ENCODE measurements around the gene SSBP2. TPM values are rescaled to one million over a fixed set of nuclear protein-coding genes. Genes with fewer than 3 reads are reported as not detected.

Gene SSBP2
- total and polyA plus RNA-seq, 2 donors from 2014 or later, result 17.0 to 57.1 TPM

DNA sequence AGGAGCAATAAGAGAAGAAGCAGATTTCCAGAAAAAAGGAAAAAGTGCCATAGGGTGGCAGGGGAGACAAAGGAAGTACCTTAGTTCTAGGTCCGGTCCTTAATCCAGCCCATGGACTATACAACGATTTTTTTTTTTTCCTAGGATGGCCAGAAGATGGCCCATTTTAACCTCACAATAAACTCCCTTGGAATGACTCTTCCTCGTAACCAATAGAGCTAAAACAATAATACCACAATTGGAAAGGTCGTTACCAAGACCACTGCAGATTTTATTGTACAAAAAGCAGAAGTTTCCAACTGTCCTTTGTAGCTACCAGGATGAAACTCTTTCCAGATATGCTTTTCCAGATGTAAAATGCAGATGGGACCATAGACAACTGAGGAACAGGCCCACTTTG lies 34.4 kb upstream of the SSBP2 start:
- no peaks in the 10 kb centered on the region for H3K27me3 ChIP-seq (ENCODE audit: control insufficient read depth, insufficient read depth, low read length)

GRCh38 chr5:81783401-81783800 lies 32.5 kb upstream of the SSBP2 start:
- H3K4me3 ChIP-seq (ENCODE audit: low read length in 3 of 3), result peak overlapping the region in 1 of 3 donors; percentile 33
- DNase-seq (no peak), FAIRE-seq (no peak)
- no peaks in the 10 kb centered on the region for H3K9me3 ChIP-seq (ENCODE audit: control insufficient read depth in 2 of 3, insufficient read depth in 1 of 3, low read length in 3 of 3)
- H3K27me3 ChIP-seq (ENCODE audit: control insufficient read depth, insufficient read depth, low read length), result no peaks in the 10 kb centered on the region
- TF ChIP-seq CTCF (IDR thresholded peaks at IDR 0.05; ENCODE audit: borderline replicate concordance, extremely low read depth, insufficient read depth), result no peak
- no peaks in the 10 kb centered on the region for H3K36me3 ChIP-seq (ENCODE audit: control insufficient read depth in 2 of 3, insufficient read depth in 3 of 3, low read length in 3 of 3)
- intact Hi-C loops (cut with DNase I), result no loop called here
- H3K27ac ChIP-seq (ENCODE audit: low read depth in 2 of 2, low read length in 2 of 2), result no peak overlapping the region
- H3K4me1 ChIP-seq (ENCODE audit: control insufficient read depth in 2 of 3, insufficient read depth in 2 of 3, low read depth in 1 of 3, low read length in 3 of 3), result peaks cover 13 to 19% (median 17%) of the 10 kb centered on the region in 3 donors
- no peak overlapping the region for H3K9ac ChIP-seq (ENCODE audit: low read length in 3 of 3)

More for the DNA sequence above, 34.4 kb upstream of the SSBP2 start:
- Histone ChIP-seq H3K9me3 (ENCODE audit: control insufficient read depth in 2 of 3, insufficient read depth in 1 of 3, low read length in 3 of 3) (no peaks in the 10 kb centered on the region), H3K4me1 (ENCODE audit: control insufficient read depth in 2 of 3, insufficient read depth in 2 of 3, low read depth in 1 of 3, low read length in 3 of 3) (peaks cover 7 to 12% (median 10%) of the 10 kb centered on the region in 3 donors), H3K4me3 (ENCODE audit: low read length in 3 of 3) (no peak overlapping the region), H3K36me3 (ENCODE audit: control insufficient read depth in 2 of 3, insufficient read depth in 3 of 3, low read length in 3 of 3) (no peaks in the 10 kb centered on the region), H3K27ac (ENCODE audit: low read depth in 2 of 2, low read length in 2 of 2) (no peak overlapping the region), H3K9ac (ENCODE audit: low read length in 3 of 3) (no peak overlapping the region)
- DNase-seq (no peak), FAIRE-seq (no peak)
- intact Hi-C loops (cut with DNase I), result no loop called here
- no peak for TF ChIP-seq CTCF (IDR thresholded peaks at IDR 0.05; ENCODE audit: borderline replicate concordance, extremely low read depth, insufficient read depth)

DNA sequence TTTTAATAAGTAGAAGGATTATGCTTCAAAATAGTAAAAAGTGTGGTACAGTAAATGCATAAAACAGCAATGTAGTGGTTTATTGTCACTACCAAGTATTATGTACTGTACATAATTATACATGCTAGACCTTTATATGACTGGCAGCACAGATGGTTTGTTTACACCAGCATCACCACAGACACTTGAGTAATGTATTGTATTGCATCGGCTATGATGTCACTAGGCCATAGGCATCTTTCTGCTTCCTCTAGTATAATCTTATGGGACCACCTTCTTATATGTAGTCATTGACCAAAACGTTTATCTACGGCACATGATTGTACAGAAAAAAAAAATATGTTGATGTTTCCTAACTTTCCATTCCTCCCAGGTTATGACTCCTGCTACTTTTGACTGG lies 31.9 kb upstream of the SSBP2 start:
- Histone ChIP-seq H3K36me3 (ENCODE audit: control insufficient read depth in 2 of 3, insufficient read depth in 3 of 3, low read length in 3 of 3) (no peaks in the 10 kb centered on the region), H3K9me3 (ENCODE audit: control insufficient read depth in 2 of 3, insufficient read depth in 1 of 3, low read length in 3 of 3) (no peaks in the 10 kb centered on the region), H3K27ac (ENCODE audit: low read depth in 2 of 2, low read length in 2 of 2) (no peak overlapping the region), H3K27me3 (ENCODE audit: control insufficient read depth, insufficient read depth, low read length) (no peaks in the 10 kb centered on the region), H3K4me3 (ENCODE audit: low read length in 3 of 3) (peak overlapping the region in 1 of 3 donors; percentile 33), H3K9ac (ENCODE audit: low read length in 3 of 3) (no peak overlapping the region), H3K4me1 (ENCODE audit: control insufficient read depth in 2 of 3, insufficient read depth in 2 of 3, low read depth in 1 of 3, low read length in 3 of 3) (peaks cover 11 to 21% (median 11%) of the 10 kb centered on the region in 3 donors)
- TF ChIP-seq CTCF (IDR thresholded peaks at IDR 0.05; ENCODE audit: borderline replicate concordance, extremely low read depth, insufficient read depth), result no peak
- FAIRE-seq (no peak), DNase-seq (no peak)
- intact Hi-C loops (cut with DNase I), result no loop called here

- Histone ChIP-seq H3K9me3 (ENCODE audit: control insufficient read depth in 2 of 3, insufficient read depth in 1 of 3, low read length in 3 of 3) (no peaks in the 10 kb centered on the region), H3K9ac (ENCODE audit: low read length in 3 of 3) (peak overlapping the region in 1 of 3 donors; percentile 55), H3K27me3 (ENCODE audit: control insufficient read depth, insufficient read depth, low read length) (no peaks in the 10 kb centered on the region), H3K4me1 (ENCODE audit: control insufficient read depth in 2 of 3, insufficient read depth in 2 of 3, low read depth in 1 of 3, low read length in 3 of 3) (peaks cover 3 to 14% (median 4%) of the 10 kb centered on the region in 3 donors), H3K36me3 (ENCODE audit: control insufficient read depth in 2 of 3, insufficient read depth in 3 of 3, low read length in 3 of 3) (no peaks in the 10 kb centered on the region), H3K4me3 (ENCODE audit: low read length in 3 of 3) (no peak overlapping the region), H3K27ac (ENCODE audit: low read depth in 2 of 2, low read length in 2 of 2) (peak overlapping the region in 1 of 2 donors; percentile 88)
- intact Hi-C loops (cut with DNase I), result no loop called here
- no peak for DNase-seq
- FAIRE-seq, result no peak
- no peak for TF ChIP-seq CTCF (IDR thresholded peaks at IDR 0.05; ENCODE audit: borderline replicate concordance, extremely low read depth, insufficient read depth)
Measured at GRCh38 chr5:81779916-81780266, 29.0 kb upstream of the SSBP2 start.
